Measurements from ENCODE around the gene CAPZA2.
"Not testable (repeated sequence)": the region's sequence is repeated elsewhere in the genome, so short reads cannot be mapped to it uniquely, and the experiment has no call there.

Gene CAPZA2

GRCh38 chr7:116956477-116956804 is 94.1 kb downstream of the CAPZA2 start:
- H3K27ac ChIP-seq: peak overlapping the region; percentile 100
- peaks cover 0 to 63% (median 20%) of the 10 kb centered on the region in 4 donors for H3K4me1 ChIP-seq
- no peaks in the 10 kb centered on the region for H3K36me3 ChIP-seq
- intact Hi-C loops (cut with DNase I; ENCODE audit: low total_unique reads): no loop called here
- H3K4me3 ChIP-seq: no peak overlapping the region
- DNase-seq: no peak
- H3K9me3 ChIP-seq: no peaks in the 10 kb centered on the region
- no peaks in the 10 kb centered on the region for H3K27me3 ChIP-seq
- TF ChIP-seq CTCF (IDR thresholded peaks at IDR 0.05): no peak

GRCh38 chr7:116957874-116958273 is 95.5 kb downstream of the CAPZA2 start:
- no peaks in the 10 kb centered on the region for H3K27me3 ChIP-seq
- no peak overlapping the region for H3K4me3 ChIP-seq
- TF ChIP-seq CTCF (IDR thresholded peaks at IDR 0.05): no peak
- no peaks in the 10 kb centered on the region for H3K9me3 ChIP-seq
- peak overlapping the region; percentile 100 for H3K27ac ChIP-seq
- no peaks in the 10 kb centered on the region for H3K36me3 ChIP-seq
- no peak for DNase-seq
- intact Hi-C loops (cut with DNase I; ENCODE audit: low total_unique reads): no loop called here
- H3K4me1 ChIP-seq: peaks cover 0 to 54% (median 17%) of the 10 kb centered on the region in 4 donors

- intact Hi-C loops (cut with DNase I; ENCODE audit: low total_unique reads): not testable (repeated sequence)
Measured at GRCh38 chr7:116961966-116962673, 99.7 kb downstream of the CAPZA2 start.

GRCh38 chr7:116963234-116963633 is 100.8 kb downstream of the CAPZA2 start:
- Histone ChIP-seq H3K4me1 (peaks cover 0 to 39% (median 1%) of the 10 kb centered on the region in 4 donors), H3K36me3 (no peaks in the 10 kb centered on the region), H3K27me3 (no peaks in the 10 kb centered on the region), H3K27ac (no peak overlapping the region), H3K9me3 (no peaks in the 10 kb centered on the region), H3K4me3 (no peak overlapping the region)
- no peak for DNase-seq
- TF ChIP-seq CTCF (IDR thresholded peaks at IDR 0.05): no peak
- intact Hi-C loops (cut with DNase I; ENCODE audit: low total_unique reads): no loop called here

More at GRCh38 chr7:116961966-116962673, 99.7 kb downstream of the CAPZA2 start:
- not testable (repeated sequence) for H3K27ac ChIP-seq, H3K9me3 ChIP-seq, DNase-seq, H3K4me3 ChIP-seq, H3K36me3 ChIP-seq, H3K27me3 ChIP-seq
- H3K4me1 ChIP-seq: peaks cover 0 to 48% (median 1%) of the 10 kb centered on the region in 4 donors

GRCh38 chr7:116966601-116967000 is 104.2 kb downstream of the CAPZA2 start:
- Histone ChIP-seq H3K27ac (no peak overlapping the region), H3K4me3 (no peak overlapping the region), H3K36me3 (no peaks in the 10 kb centered on the region), H3K9me3 (no peaks in the 10 kb centered on the region), H3K4me1 (peaks cover 0 to 22% (median 3%) of the 10 kb centered on the region in 4 donors), H3K27me3 (no peaks in the 10 kb centered on the region)
- no peak for DNase-seq
- intact Hi-C loops (cut with DNase I; ENCODE audit: low total_unique reads): no loop called here
- no peak for TF ChIP-seq CTCF (IDR thresholded peaks at IDR 0.05)

- Histone ChIP-seq H3K4me1 (peaks cover 0 to 22% (median 3%) of the 10 kb centered on the region in 4 donors), H3K9me3 (no peaks in the 10 kb centered on the region), H3K4me3 (no peak overlapping the region), H3K27me3 (no peaks in the 10 kb centered on the region), H3K36me3 (no peaks in the 10 kb centered on the region), H3K27ac (no peak overlapping the region)
- intact Hi-C loops (cut with DNase I; ENCODE audit: low total_unique reads): no loop called here
- DNase-seq: no peak
- no peak for TF ChIP-seq CTCF (IDR thresholded peaks at IDR 0.05)
Measured at GRCh38 chr7:116967254-116967922, 105.0 kb downstream of the CAPZA2 start.
